HCT116 (cell line): ENCODE data around the gene PTGDS. TPM values are rescaled to one million over a fixed set of nuclear protein-coding genes. Genes with fewer than 3 reads are reported as not detected.

ENCODE experiments used
- ATAC-seq: fragments of 200-7000 bp; cut with Tn5 transposase; 2 replicates; pipeline ENCODE4 v1.9.1; 2020; ENCODE audit warnings: mild to moderate bottlenecking, moderate library complexity
- BruUV-seq: library from RNA; stranded (reverse); fragments of 400-500 nt; replicated peaks from 2 replicates; lab custom pipeline; 2021; lab: Mats Ljungman, UMichigan
- CTCF ChIA-PET: fragments of 300-600 bp; sonication (Branson Sonifier 250); formaldehyde crosslinking; loops from one replicate; lab custom pipeline; 2021; ENCODE audit warnings: antibody characterized with exemption; lab: Charles Lee
- POLR2A ChIA-PET: fragments of 300-600, 350-600 bp; sonication (Branson Sonifier 250); formaldehyde crosslinking; loops from one replicate; lab custom pipeline; 2021; ENCODE audit warnings: antibody characterized with exemption; lab: Charles Lee
- RAD21 ChIA-PET, 2 experiments: fragments of 300-600 bp; sonication (Branson Sonifier 250); formaldehyde crosslinking; loops; one replicate each; lab custom pipeline; 2023; ENCODE audit warnings: low total read pairs in 2 of 2; ENCODE audit not compliant: uncharacterized antibody in 2 of 2, unreplicated experiment in 2 of 2, low non-redundant PET in 1 of 2; lab: Charles Lee
- DNase-seq: peaks from one replicate; pipeline ENCODE4 v3.0.0-alpha.2; 2010; ENCODE audit warnings: low read depth, low spot score
- H2AFZ ChIP-seq: fragments of 200-600 bp; shearing (Covaris generic), sonication (generic); 2 replicates; pipeline ENCODE4 v1.6.1; 2017; ENCODE audit warnings: low read depth, mixed run types, mixed read lengths, antibody characterized with exemption, low read length; ENCODE audit not compliant: poor library complexity, severe bottlenecking
- H3K27ac ChIP-seq: 2 replicates; pipeline ENCODE4 v1.5.1; 2012; ENCODE audit warnings: low read depth, low read length
- H3K27me3 ChIP-seq: fragments of 200-600 bp; sonication (generic); 2 replicates; pipeline ENCODE4 v1.6.1; 2016; ENCODE audit warnings: mixed run types, low read length, mixed read lengths; ENCODE audit not compliant: insufficient read depth
- H3K36me3 ChIP-seq, 2 experiments: fragments of 200-500 bp in 1 of 2; fragments of 200-600 bp in 1 of 2; sonication (Bioruptor generic) in 1 of 2; sonication (generic) in 1 of 2; 2 replicates each; pipeline versions ENCODE4 v1.5.1 to v1.6.1; 2014 to 2016; ENCODE audit warnings: low read length in 2 of 2, inconsistent platforms in 1 of 2, mixed read lengths in 1 of 2, mixed run types in 1 of 2; ENCODE audit not compliant: insufficient read depth in 2 of 2, control insufficient read depth in 1 of 2
- H3K4me1 ChIP-seq, 2 experiments: fragments of 200-600 bp in 1 of 2; sonication (generic) in 1 of 2; 2 replicates each; pipeline versions ENCODE4 v1.5.1 to v1.6.1; 2012 to 2017; ENCODE audit warnings: low read length in 2 of 2, inconsistent platforms in 1 of 2, mild to moderate bottlenecking in 1 of 2, mixed read lengths in 1 of 2, mixed run types in 1 of 2, moderate library complexity in 1 of 2; ENCODE audit not compliant: insufficient read depth in 2 of 2, control insufficient read depth in 1 of 2
- H3K4me2 ChIP-seq: fragments of 200-600 bp; sonication (generic); 2 replicates; pipeline ENCODE4 v1.6.1; 2017; ENCODE audit warnings: mixed run types, low read length, mixed read lengths
- H3K4me3 ChIP-seq, 2 experiments: fragments of 200-600 bp in 1 of 2; sonication (generic) in 1 of 2; replicated peaks in 1 of 2; 2 replicates each; pipeline ENCODE4 v1.5.1; 2011 to 2016; ENCODE audit warnings: low read length in 2 of 2, control low read depth in 1 of 2, low read depth in 1 of 2, mild to moderate bottlenecking in 1 of 2, mixed read lengths in 1 of 2, mixed run types in 1 of 2
- H3K79me2 ChIP-seq: fragments of 200-600 bp; sonication (generic); 2 replicates; pipeline ENCODE4 v1.6.1; 2017; ENCODE audit warnings: mild to moderate bottlenecking, mixed run types, low read length, moderate library complexity, mixed read lengths; ENCODE audit not compliant: insufficient read depth
- H3K9ac ChIP-seq: fragments of 200-600 bp; sonication (generic); 2 replicates; pipeline ENCODE4 v1.6.1; 2016; ENCODE audit warnings: low read length, mixed read lengths
- H3K9me2 ChIP-seq: fragments of 200-600 bp; sonication (generic), shearing (Covaris generic); 2 replicates; pipeline ENCODE4 v1.6.1; 2017; ENCODE audit warnings: mixed run types, mild to moderate bottlenecking, moderate library complexity; ENCODE audit not compliant: insufficient read depth
- H3K9me3 ChIP-seq, 2 experiments: fragments of 200-500 bp in 1 of 2; fragments of 200-600 bp in 1 of 2; sonication (Bioruptor generic) in 1 of 2; sonication (generic) in 1 of 2; 2 replicates each; pipeline ENCODE4 v1.6.1; 2014 to 2017; ENCODE audit warnings: low read length in 2 of 2, mixed read lengths in 2 of 2, inconsistent platforms in 1 of 2, low read depth in 1 of 2, mild to moderate bottlenecking in 1 of 2, mixed run types in 1 of 2, moderate library complexity in 1 of 2; ENCODE audit not compliant: control insufficient read depth in 1 of 2, insufficient read depth in 1 of 2
- H4K20me1 ChIP-seq: fragments of 200-600 bp; sonication (generic), shearing (Covaris generic); 2 replicates; pipeline ENCODE4 v1.6.1; 2017; ENCODE audit warnings: mixed run types, mild to moderate bottlenecking, moderate library complexity; ENCODE audit not compliant: insufficient read depth
- EGR1 ChIP-seq: IDR thresholded peaks from 2 replicates; pipeline ENCODE4 v1.6.1; 2012; ENCODE audit warnings: low read depth
- EZH2 ChIP-seq: fragments of 200-600 bp; sonication (generic); IDR thresholded peaks from 2 replicates; pipeline ENCODE4 v1.6.1; 2017; ENCODE audit warnings: antibody characterized with exemption, mixed run types
- RAD21 ChIP-seq: IDR thresholded peaks from 2 replicates; pipeline ENCODE4 v1.6.1; 2012; ENCODE audit warnings: low read depth, mild to moderate bottlenecking
- SIN3A ChIP-seq: IDR thresholded peaks from 2 replicates; pipeline ENCODE4 v1.6.1; 2012; ENCODE audit warnings: low read depth
- SP1 ChIP-seq: IDR thresholded peaks from 2 replicates; pipeline ENCODE4 v1.6.1; 2012; ENCODE audit warnings: low read depth
- SRF ChIP-seq: IDR thresholded peaks from 2 replicates; pipeline ENCODE4 v1.6.1; 2012; ENCODE audit warnings: low read depth
- intact Hi-C: fragments of 100-400 bp; cut with micrococcal nuclease; formaldehyde crosslinking; loops from 2 replicates; pipeline ENCODE4 v1.10.0; 2022
- total RNA-seq: library from RNA; stranded (reverse); gene quantifications from one replicate; pipeline ENCODE4 v1.2.1, GENCODE V29; 2021; ENCODE audit not compliant: unreplicated experiment
- TF ChIP-seq, protein P1 (sequence below): IDR thresholded peaks from 2 replicates; pipeline ENCODE4 v1.6.1; 2011; ENCODE audit warnings: mild to moderate bottlenecking, low read length, moderate library complexity; ENCODE audit not compliant: insufficient replicate concordance; ENCODE audit errors: extremely low read depth

Gene PTGDS
- total RNA-seq, 1 experiment from 2014 or later: 3.1 TPM

DNA sequence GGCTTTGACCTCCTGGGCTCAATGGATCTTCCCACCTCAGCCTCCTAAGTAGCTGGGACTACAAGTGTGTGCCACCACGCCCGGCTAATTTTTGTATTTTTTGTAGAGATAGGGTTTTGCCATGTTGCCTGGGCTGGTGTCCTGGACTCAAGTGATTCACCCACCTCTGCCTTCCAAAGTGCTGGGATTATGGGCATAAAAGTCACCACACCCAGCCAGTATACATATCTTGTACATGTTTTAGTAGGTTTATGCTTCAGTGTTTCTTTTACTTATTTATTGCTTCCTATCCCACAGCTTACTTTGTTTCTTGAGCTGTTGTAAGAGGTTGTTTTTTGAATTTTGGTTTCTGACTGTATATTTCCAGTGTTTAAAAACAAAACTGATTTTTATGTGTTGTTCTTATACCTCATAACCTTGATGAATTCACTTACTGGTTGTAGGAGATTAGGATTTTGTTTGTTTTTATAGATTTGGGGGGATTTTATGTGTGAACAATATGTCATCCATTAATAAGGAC, 45.6 kb upstream of the PTGDS start:
- Histone ChIP-seq H3K4me2 (no peak overlapping the region), H4K20me1 (no peaks in the 10 kb centered on the region), H3K27me3 (no peaks in the 10 kb centered on the region), H2AFZ (no peak overlapping the region), H3K79me2 (no peaks in the 10 kb centered on the region), H3K9me3 (no peaks in the 10 kb centered on the region), H3K4me3 (no peak overlapping the region), H3K4me1 (no peaks in the 10 kb centered on the region), H3K36me3 (peaks cover 0 to 12% of the 10 kb centered on the region in 2 experiments; a peak in 1 of 4 replicates), H3K9me2 (no peaks in the 10 kb centered on the region), H3K27ac (no peak overlapping the region), H3K9ac (no peak overlapping the region)
- RAD21 ChIA-PET: no interaction called here
- POLR2A ChIA-PET: no interaction called here
- DNase-seq: no peak
- no TSS peak for BruUV-seq
- CTCF ChIA-PET: no interaction called here
- intact Hi-C loops: no loop called here
- TF ChIP-seq, protein P1, sequence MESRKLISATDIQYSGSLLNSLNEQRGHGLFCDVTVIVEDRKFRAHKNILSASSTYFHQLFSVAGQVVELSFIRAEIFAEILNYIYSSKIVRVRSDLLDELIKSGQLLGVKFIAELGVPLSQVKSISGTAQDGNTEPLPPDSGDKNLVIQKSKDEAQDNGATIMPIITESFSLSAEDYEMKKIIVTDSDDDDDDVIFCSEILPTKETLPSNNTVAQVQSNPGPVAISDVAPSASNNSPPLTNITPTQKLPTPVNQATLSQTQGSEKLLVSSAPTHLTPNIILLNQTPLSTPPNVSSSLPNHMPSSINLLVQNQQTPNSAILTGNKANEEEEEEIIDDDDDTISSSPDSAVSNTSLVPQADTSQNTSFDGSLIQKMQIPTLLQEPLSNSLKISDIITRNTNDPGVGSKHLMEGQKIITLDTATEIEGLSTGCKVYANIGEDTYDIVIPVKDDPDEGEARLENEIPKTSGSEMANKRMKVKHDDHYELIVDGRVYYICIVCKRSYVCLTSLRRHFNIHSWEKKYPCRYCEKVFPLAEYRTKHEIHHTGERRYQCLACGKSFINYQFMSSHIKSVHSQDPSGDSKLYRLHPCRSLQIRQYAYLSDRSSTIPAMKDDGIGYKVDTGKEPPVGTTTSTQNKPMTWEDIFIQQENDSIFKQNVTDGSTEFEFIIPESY: no peak
- TF ChIP-seq EGR1 (no peak), EZH2 (no peak), SIN3A (no peak)
- no peak for ATAC-seq

DNA sequence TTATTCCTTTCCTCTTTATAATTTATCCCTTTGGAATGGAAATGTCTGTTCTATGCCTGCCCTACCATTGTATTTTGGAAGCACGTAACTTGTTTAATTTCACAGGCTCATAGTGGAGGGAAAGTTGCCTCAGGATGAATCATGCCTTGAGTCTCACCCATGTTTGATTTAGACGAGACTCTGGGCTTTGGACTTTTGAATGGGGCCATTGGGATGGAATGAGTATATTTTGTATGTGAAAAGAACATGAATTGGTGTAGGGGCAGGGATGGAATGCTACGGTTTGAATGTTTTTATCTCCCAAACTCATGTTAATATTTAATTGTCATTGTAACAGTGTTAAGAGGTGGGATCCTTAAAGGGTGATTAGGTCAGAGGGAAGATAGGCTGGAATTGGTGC, 43.0 kb upstream of the PTGDS start:
- ChIA-PET POLR2A (no interaction called here), RAD21 (no interaction called here), CTCF (no interaction called here)
- H3K4me3 ChIP-seq: no peak overlapping the region
- DNase-seq (no peak), ATAC-seq (no peak)
- H3K9me2 ChIP-seq: no peaks in the 10 kb centered on the region
- intact Hi-C loops: no loop called here
- no peaks in the 10 kb centered on the region for H3K4me1 ChIP-seq
- 0 out of 4 replicates have a peak, but pooled peaks cover 0 to 4% of the 10 kb centered on the region in 2 experiments for H3K36me3 ChIP-seq
- H3K27ac ChIP-seq: no peak overlapping the region
- H4K20me1 ChIP-seq: no peaks in the 10 kb centered on the region
- no peak overlapping the region for H2AFZ ChIP-seq
- no peaks in the 10 kb centered on the region for H3K79me2 ChIP-seq
- no peaks in the 10 kb centered on the region for H3K9me3 ChIP-seq
- no peak for TF ChIP-seq SRF
- no peak for TF ChIP-seq RAD21
- no peak for TF ChIP-seq SP1
- no peak for TF ChIP-seq EZH2
- H3K4me2 ChIP-seq: no peak overlapping the region
- BruUV-seq: no TSS peak
- no peak overlapping the region for H3K9ac ChIP-seq
- no peaks in the 10 kb centered on the region for H3K27me3 ChIP-seq
